ENCODE measurements around the gene DEDD2.

The DEDD2 gene

DNA sequence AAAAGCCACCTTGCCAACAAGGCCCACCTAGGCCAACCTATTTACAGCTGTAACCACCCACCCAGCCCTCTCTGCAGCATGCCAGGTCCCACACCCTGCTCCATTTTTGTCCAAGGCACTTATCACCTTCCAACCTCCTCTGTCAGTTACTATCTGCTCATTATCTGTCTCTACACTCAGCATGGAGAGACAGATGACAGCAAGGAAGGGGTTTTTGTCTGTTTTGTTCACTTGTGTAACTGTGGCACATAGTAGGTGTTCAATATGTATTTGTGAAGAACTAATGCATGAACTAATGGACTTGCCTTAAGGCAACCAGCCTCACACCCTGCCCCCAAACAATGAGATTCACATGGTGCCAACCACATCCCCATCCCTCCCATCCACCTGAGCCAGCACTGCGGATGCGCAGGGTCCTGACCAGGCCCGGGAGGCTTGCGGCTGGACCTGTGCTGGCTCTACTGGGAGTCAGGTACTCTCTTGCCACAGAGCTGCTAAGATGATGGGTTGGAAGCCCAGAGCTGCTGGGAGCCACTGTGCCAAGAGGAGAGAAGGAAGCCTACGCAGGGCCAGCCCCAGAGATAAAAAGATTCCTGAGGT lies 17.3 kb downstream of the DEDD2 start:
- H3K4me3 ChIP-seq (ENCODE audit: low read length), result no peak overlapping the region
- DNase-seq (ENCODE audit: low read depth), result no peak
- TF ChIP-seq CTCF (conservative IDR thresholded peaks at IDR 0.05; ENCODE audit: low read depth, low read length), result no peak

DNA sequence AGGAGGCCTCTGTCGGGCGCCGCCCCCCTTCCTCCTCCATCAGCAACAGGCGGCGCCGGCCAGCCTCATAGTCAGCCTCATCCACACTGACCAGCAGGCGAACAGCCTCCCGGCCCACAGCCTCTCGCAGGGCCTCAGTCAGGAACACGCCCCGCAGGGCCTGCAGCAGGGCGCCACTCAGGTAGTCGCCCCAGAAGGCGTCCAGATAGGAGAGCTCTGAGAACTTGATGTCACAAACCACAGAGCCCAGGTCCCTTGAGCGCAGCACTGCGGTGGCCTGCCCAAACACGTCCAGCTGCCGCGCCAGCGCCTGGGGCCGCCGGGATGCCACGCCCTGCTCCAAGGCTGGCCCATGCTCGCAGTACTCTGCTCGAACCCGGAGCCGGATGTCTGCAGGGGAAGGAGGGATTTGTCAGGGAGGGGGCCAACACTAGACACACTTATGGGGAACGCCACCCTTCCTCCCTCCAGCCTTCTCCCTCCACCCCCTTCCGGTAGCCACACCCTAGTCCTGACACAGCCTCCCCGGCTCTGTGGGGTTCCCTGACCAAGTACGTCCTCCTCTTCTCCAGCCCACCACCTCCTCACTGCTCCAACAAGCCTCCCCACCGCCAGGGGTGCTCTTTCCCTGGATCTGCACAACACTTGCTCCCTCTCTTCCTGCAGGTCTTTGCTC lies 17.9 kb downstream of the DEDD2 start:
- no peak for TF ChIP-seq CTCF (conservative IDR thresholded peaks at IDR 0.05; ENCODE audit: low read depth, low read length)
- H3K4me3 ChIP-seq (ENCODE audit: low read length), result no peak overlapping the region
- DNase-seq (ENCODE audit: low read depth), result no peak

GRCh38 chr19:42198676-42199439 lies 18.6 kb downstream of the DEDD2 start:
- TF ChIP-seq CTCF (conservative IDR thresholded peaks at IDR 0.05; ENCODE audit: low read depth, low read length), result no peak
- H3K4me3 ChIP-seq (ENCODE audit: low read length), result no peak overlapping the region
- no peak for DNase-seq (ENCODE audit: low read depth)

DNA sequence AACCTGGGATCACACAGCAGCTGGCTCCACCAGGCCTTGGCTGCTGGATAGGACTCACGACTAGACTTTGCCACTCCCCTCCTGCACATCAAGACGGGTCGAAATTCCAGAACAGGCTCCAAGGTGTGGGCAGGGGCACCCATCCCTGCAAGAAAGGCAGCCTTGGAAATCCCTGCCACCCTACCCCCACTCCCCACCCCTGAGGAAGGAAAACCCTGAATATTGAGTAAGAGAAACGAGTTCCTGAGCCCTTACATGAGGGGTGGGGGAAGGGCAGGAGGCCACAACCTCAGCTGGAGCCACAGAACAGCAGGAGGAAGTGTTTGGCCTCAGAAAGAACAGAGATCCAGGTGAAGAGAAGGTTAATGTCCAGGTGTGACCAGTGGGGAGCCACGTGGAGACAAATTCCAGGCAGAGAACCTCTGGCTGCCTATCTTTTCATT lies 20.1 kb downstream of the DEDD2 start:
- no peak overlapping the region for H3K4me3 ChIP-seq (ENCODE audit: low read length)
- TF ChIP-seq CTCF (conservative IDR thresholded peaks at IDR 0.05; ENCODE audit: low read depth, low read length), result no peak
- no peak for DNase-seq (ENCODE audit: low read depth)

DNA sequence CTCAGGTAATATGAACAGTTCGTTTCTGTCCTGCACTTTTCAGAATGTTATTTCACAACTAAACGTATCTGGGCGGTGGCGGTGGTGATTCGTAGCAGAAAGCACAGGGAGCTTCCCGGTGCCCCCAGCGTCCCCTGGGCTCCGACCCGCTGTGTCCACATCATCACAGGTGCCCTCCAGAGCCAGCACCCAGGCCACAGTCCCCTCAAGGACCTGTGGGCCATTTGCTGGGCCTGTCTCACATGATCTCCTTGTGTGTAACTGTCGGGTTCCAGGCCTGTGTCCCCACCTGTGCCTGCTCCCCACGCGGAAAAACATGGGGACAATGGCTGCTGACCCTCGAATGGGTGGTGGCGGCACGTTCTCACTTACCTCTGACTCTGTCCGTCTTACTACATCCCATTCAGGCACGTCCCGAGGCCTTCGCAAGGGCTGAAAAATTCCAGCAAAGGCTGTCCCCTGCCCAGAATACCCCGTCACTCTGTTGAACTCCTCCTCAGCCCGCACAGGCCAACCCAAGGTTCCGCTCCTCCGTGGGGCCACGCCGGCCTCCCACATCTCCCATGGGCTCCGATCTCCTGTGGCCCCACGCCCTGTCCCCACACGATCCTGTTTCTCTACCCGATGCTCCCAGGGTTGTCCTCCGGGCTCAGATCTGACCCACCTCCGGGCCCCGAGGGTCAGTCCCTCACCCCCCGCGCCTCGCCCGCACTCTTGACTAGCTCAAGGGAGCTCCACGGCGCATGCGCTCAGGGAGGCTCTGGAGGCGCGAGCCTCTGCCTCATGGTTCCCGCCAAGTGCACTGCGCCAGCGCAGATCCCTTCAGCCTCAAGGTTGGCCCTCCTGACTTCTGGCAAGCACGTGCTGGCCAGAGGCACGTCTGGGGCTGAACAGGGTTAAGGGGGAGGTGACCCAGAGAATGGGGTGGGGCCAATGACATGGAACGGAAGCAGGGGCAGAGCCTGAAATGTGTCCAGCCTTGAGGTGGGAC lies 21.2 kb downstream of the DEDD2 start:
- no peak for TF ChIP-seq CTCF (conservative IDR thresholded peaks at IDR 0.05; ENCODE audit: low read depth, low read length)
- DNase-seq (ENCODE audit: low read depth), result no peak
- H3K4me3 ChIP-seq (ENCODE audit: low read length), result no peak overlapping the region

GRCh38 chr19:42193706-42194105 lies 23.8 kb downstream of the DEDD2 start:
- DNase-seq (ENCODE audit: low read depth), result no peak
- no peak for TF ChIP-seq CTCF (conservative IDR thresholded peaks at IDR 0.05; ENCODE audit: low read depth, low read length)
- no peak overlapping the region for H3K4me3 ChIP-seq (ENCODE audit: low read length)
